SK-N-SH (cell line): Measurements from ENCODE around the gene MYOM3. TPM values are rescaled to one million over a fixed set of nuclear protein-coding genes. Genes with fewer than 3 reads are reported as not detected.

Source experiments
- CTCF ChIA-PET: fragments of 300-600, 350-600 bp; formaldehyde crosslinking; extraction: SDS; loops from one replicate; lab custom pipeline; 2021; lab: Yijun Ruan, JAX
- POLR2A ChIA-PET: fragments of 350-600 bp; sonication (Branson Sonifier 250); formaldehyde crosslinking; extraction: SDS; loops from one replicate; lab custom pipeline; 2020; ENCODE audit warnings: antibody characterized with exemption, inconsistent platforms; lab: Yijun Ruan, JAX
- DNase-seq: peaks from one replicate; pipeline ENCODE4 v3.0.0; 2012
- H2AFZ ChIP-seq: fragments of 200-600 bp; sonication (generic); 2 replicates; pipeline ENCODE4 v1.8.1; 2016; ENCODE audit warnings: antibody characterized with exemption, mild to moderate bottlenecking, low read depth
- H3F3A ChIP-seq: fragments of 200-600 bp; sonication (generic); replicated peaks from 2 replicates; pipeline ENCODE3; 2016; ENCODE audit warnings: antibody characterized with exemption, mild to moderate bottlenecking; ENCODE audit not compliant: insufficient read depth
- H3K27ac ChIP-seq, 2 experiments: fragments of 200-500 bp in 1 of 2; fragments of 200-600 bp in 1 of 2; sonication (Bioruptor generic) in 1 of 2; sonication (generic), shearing (Covaris generic) in 1 of 2; 2 replicates each; pipeline versions ENCODE4 v1.5.1 to v1.6.1; 2014 to 2016; ENCODE audit warnings: low read depth in 2 of 2, inconsistent platforms in 1 of 2, low read length in 1 of 2, mild to moderate bottlenecking in 1 of 2, mixed read lengths in 1 of 2
- H3K27me3 ChIP-seq: fragments of 200-600 bp; sonication (generic), shearing (Covaris generic); 2 replicates; pipeline ENCODE4 v1.6.1; 2016; ENCODE audit warnings: mixed run types; ENCODE audit not compliant: insufficient read depth
- H3K36me3 ChIP-seq, 2 experiments: fragments of 200-500 bp in 1 of 2; fragments of 200-600 bp in 1 of 2; sonication (Bioruptor generic) in 1 of 2; sonication (generic) in 1 of 2; replicated peaks in 1 of 2; 2 replicates each; pipeline versions ENCODE3 to v1.5.1; 2014 to 2016; ENCODE audit warnings: low read length in 1 of 2, mild to moderate bottlenecking in 1 of 2; ENCODE audit not compliant: insufficient read depth in 2 of 2, control insufficient read depth in 1 of 2
- H3K4me1 ChIP-seq, 2 experiments: fragments of 200-500 bp in 1 of 2; fragments of 200-600 bp in 1 of 2; sonication (Bioruptor generic) in 1 of 2; sonication (generic), shearing (Covaris generic) in 1 of 2; 2 replicates each; pipeline versions ENCODE4 v1.5.1 to v1.6.1; 2014 to 2016; ENCODE audit warnings: low read depth in 1 of 2, low read length in 1 of 2, mixed run types in 1 of 2; ENCODE audit not compliant: insufficient read depth in 2 of 2, control insufficient read depth in 1 of 2
- H3K4me2 ChIP-seq: fragments of 200-600 bp; sonication (generic), shearing (Covaris generic); 2 replicates; pipeline ENCODE4 v1.6.1; 2017; ENCODE audit warnings: mixed run types
- H3K4me3 ChIP-seq, 2 experiments: fragments of 200-500 bp in 1 of 2; fragments of 200-600 bp in 1 of 2; sonication (Bioruptor generic) in 1 of 2; sonication (generic), shearing (Covaris generic) in 1 of 2; 2 replicates each; pipeline versions ENCODE4 v1.5.1 to v1.8.1; 2014 to 2016; ENCODE audit warnings: low read depth in 2 of 2, inconsistent platforms in 1 of 2, low read length in 1 of 2, mild to moderate bottlenecking in 1 of 2, mixed read lengths in 1 of 2, moderate library complexity in 1 of 2
- H3K79me2 ChIP-seq: fragments of 200-600 bp; sonication (generic); 2 replicates; pipeline ENCODE4 v1.8.1; 2017; ENCODE audit warnings: mild to moderate bottlenecking; ENCODE audit not compliant: insufficient read depth
- H3K9ac ChIP-seq: fragments of 200-600 bp; sonication (generic); 2 replicates; pipeline ENCODE4 v1.6.1; 2017; ENCODE audit warnings: mixed run types
- H3K9me2 ChIP-seq: fragments of 200-600 bp; sonication (generic); 2 replicates; pipeline ENCODE4 v1.6.1; 2017; ENCODE audit warnings: mixed run types
- H3K9me3 ChIP-seq: fragments of 200-600 bp; sonication (generic); 2 replicates; pipeline ENCODE4 v1.6.1; 2017; ENCODE audit warnings: mixed run types, mild to moderate bottlenecking, moderate library complexity
- H4K20me1 ChIP-seq: fragments of 200-600 bp; sonication (generic); 2 replicates; pipeline ENCODE4 v1.6.1; 2017; ENCODE audit warnings: mild to moderate bottlenecking, mixed run types; ENCODE audit not compliant: insufficient read depth
- CTCF ChIP-seq: fragments of 200-600 bp; sonication (generic); IDR thresholded peaks from 2 replicates; pipeline ENCODE4 v1.6.1; 2017; ENCODE audit warnings: antibody characterized with exemption, mild to moderate bottlenecking, moderate library complexity
- GABPA ChIP-seq: IDR thresholded peaks from 2 replicates; pipeline ENCODE4 v1.4.0; 2012; ENCODE audit warnings: low read depth, mild to moderate bottlenecking
- IRF3 ChIP-seq: fragments of 150-350 bp; IDR thresholded peaks from 2 replicates; pipeline ENCODE4 v1.6.1; 2016; ENCODE audit warnings: mild to moderate bottlenecking, low read depth, low read length
- MXI1 ChIP-seq: IDR thresholded peaks from 2 replicates; pipeline ENCODE4 v1.6.1; 2012; ENCODE audit warnings: mild to moderate bottlenecking, low read depth, low read length, improper control_type of control experiment
- NRF1 ChIP-seq: IDR thresholded peaks from 2 replicates; pipeline ENCODE4 v1.6.1; 2012; ENCODE audit warnings: low read depth, mild to moderate bottlenecking, low read length
- RAD21 ChIP-seq: IDR thresholded peaks from 2 replicates; pipeline ENCODE4 v1.6.1; 2012; ENCODE audit warnings: mild to moderate bottlenecking, low read length
- SMC3 ChIP-seq: IDR thresholded peaks from 2 replicates; pipeline ENCODE4 v1.6.1; 2012; ENCODE audit warnings: low read depth, low read length, improper control_type of control experiment
- TCF12 ChIP-seq: IDR thresholded peaks from 2 replicates; pipeline ENCODE4 v1.4.0; 2012
- YY1 ChIP-seq: IDR thresholded peaks from 2 replicates; pipeline ENCODE4 v1.4.0; 2012; ENCODE audit warnings: low read depth, mild to moderate bottlenecking
- ZBTB33 ChIP-seq: IDR thresholded peaks from 2 replicates; pipeline ENCODE4 v1.4.0; 2012; ENCODE audit warnings: low read depth, borderline replicate concordance
- WGBS: methylation state at CpG from one replicate; pipeline ENCODE4 v1.1.6; 2017; ENCODE audit warnings: low lambda C conversion rate; 5-methylcytosine and 5-hydroxymethylcytosine counted together
- polyA plus RNA-seq, 3 experiments: library from polyadenylated mRNA; depleted of rRNA; stranded (reverse); fragments of >200 nt; gene quantifications; 2 replicates each; pipeline ENCODE4 v1.2.3, GENCODE V29; 2012
- TF ChIP-seq, protein P1 (sequence below): IDR thresholded peaks from 2 replicates; pipeline ENCODE4 v1.4.0; 2012; ENCODE audit warnings: low read depth, borderline replicate concordance
- TF ChIP-seq, protein P2 (sequence below): IDR thresholded peaks from 2 replicates; pipeline ENCODE4 v1.6.1; 2012; ENCODE audit warnings: mild to moderate bottlenecking, low read depth, low read length, moderate library complexity
- TF ChIP-seq, protein P3 (sequence below): IDR thresholded peaks from 2 replicates; pipeline ENCODE4 v1.4.0; 2012; ENCODE audit warnings: low read depth

Gene MYOM3
- polyA plus RNA-seq (2012; rRNA removed): 0.02 and 0.05 TPM in 2 replicates
- polyA plus RNA-seq (2012; cell fraction: cytosol; rRNA removed): 0.04 and 0.05 TPM in 2 replicates
- polyA plus RNA-seq (2012; cell fraction: nucleus; rRNA removed): 0.08 TPM in 2 replicates

GRCh38 chr1:24111996-24112779, at the start of gene MYOM3:
Gene MYOM3, minus strand, starts transcription at chr1:24112135. Its CDS starts 3,499 bp downstream, at chr1:24108636.
- POLR2A ChIA-PET: interaction anchor here (1.6 kb wide), 1 partner anchor 10 kb away, joined by 7 read pairs; no protein-coding TSS in a partner anchor
- TF ChIP-seq TCF12 (no peak), SMC3 (peak; percentile 53), RAD21 (peak; percentile 67), CTCF (peak; percentile 40)
- Histone ChIP-seq H3K9me2 (no peaks in the 10 kb centered on the region), H3K4me3 (no peak within 1 kb of the TSS; a peak in 1 of 4 replicates), H3K36me3 (no peaks in the 10 kb centered on the region), H3K27ac (peak within 1 kb of the TSS in 1 of 2 experiments; percentile 94; a peak in 2 of 4 replicates), H3F3A (no peaks in the 10 kb centered on the region), H3K4me2 (no peak within 1 kb of the TSS), H3K27me3 (no peaks in the 10 kb centered on the region; the same call in 1 of the 2 replicates), H4K20me1 (no peaks in the 10 kb centered on the region), H2AFZ (no peak within 1 kb of the TSS), H3K4me1 (peaks cover 10 to 40% of the 10 kb centered on the region in 2 experiments; a peak in 2 of 4 replicates), H3K79me2 (no peaks in the 10 kb centered on the region), H3K9me3 (no peaks in the 10 kb centered on the region), H3K9ac (no peak within 1 kb of the TSS)
- 83% methylated on average over 20 of the region's 27 CpGs for WGBS
- peak; percentile 47 for DNase-seq
- CTCF ChIA-PET: interaction anchor here (0.6 to 5.3 kb wide), 10 partner anchors 9 to 722 kb away, joined by 3 to 39 read pairs (median 5); no protein-coding TSS in a partner anchor

- H3K27me3 ChIP-seq: peaks cover 18% of the 10 kb centered on the region; the same call in 1 of the 2 replicates
- no peaks in the 10 kb centered on the region for H3K9me3 ChIP-seq
- no peaks in the 10 kb centered on the region for H3K79me2 ChIP-seq
- ChIA-PET POLR2A (no interaction called here), CTCF (interaction anchor here (0.8 to 1.6 kb wide), 7 partner anchors 9 to 230 kb away, joined by 3 to 22 read pairs (median 5); no protein-coding TSS in a partner anchor)
- no peaks in the 10 kb centered on the region for H4K20me1 ChIP-seq
- H3K4me2 ChIP-seq: no peak overlapping the region
- H3K9ac ChIP-seq: no peak overlapping the region
- no peak overlapping the region for H3K27ac ChIP-seq
- no peaks in the 10 kb centered on the region for H3K36me3 ChIP-seq
- H3K9me2 ChIP-seq: no peaks in the 10 kb centered on the region
- no peak overlapping the region for H3K4me3 ChIP-seq
- 77% methylated on average over 2 of the region's 4 CpGs for WGBS
- peaks cover 0 to 11% of the 10 kb centered on the region in 2 experiments; a peak in 1 of 4 replicates for H3K4me1 ChIP-seq
- H3F3A ChIP-seq: no peaks in the 10 kb centered on the region
- no peak overlapping the region for H2AFZ ChIP-seq
- no peak for TF ChIP-seq GABPA
- TF ChIP-seq ZBTB33: no peak
- no peak for TF ChIP-seq MXI1
- TF ChIP-seq, protein P1, sequence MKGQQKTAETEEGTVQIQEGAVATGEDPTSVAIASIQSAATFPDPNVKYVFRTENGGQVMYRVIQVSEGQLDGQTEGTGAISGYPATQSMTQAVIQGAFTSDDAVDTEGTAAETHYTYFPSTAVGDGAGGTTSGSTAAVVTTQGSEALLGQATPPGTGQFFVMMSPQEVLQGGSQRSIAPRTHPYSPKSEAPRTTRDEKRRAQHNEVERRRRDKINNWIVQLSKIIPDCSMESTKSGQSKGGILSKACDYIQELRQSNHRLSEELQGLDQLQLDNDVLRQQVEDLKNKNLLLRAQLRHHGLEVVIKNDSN: no peak
- no peak for TF ChIP-seq IRF3
- TF ChIP-seq, protein P2, sequence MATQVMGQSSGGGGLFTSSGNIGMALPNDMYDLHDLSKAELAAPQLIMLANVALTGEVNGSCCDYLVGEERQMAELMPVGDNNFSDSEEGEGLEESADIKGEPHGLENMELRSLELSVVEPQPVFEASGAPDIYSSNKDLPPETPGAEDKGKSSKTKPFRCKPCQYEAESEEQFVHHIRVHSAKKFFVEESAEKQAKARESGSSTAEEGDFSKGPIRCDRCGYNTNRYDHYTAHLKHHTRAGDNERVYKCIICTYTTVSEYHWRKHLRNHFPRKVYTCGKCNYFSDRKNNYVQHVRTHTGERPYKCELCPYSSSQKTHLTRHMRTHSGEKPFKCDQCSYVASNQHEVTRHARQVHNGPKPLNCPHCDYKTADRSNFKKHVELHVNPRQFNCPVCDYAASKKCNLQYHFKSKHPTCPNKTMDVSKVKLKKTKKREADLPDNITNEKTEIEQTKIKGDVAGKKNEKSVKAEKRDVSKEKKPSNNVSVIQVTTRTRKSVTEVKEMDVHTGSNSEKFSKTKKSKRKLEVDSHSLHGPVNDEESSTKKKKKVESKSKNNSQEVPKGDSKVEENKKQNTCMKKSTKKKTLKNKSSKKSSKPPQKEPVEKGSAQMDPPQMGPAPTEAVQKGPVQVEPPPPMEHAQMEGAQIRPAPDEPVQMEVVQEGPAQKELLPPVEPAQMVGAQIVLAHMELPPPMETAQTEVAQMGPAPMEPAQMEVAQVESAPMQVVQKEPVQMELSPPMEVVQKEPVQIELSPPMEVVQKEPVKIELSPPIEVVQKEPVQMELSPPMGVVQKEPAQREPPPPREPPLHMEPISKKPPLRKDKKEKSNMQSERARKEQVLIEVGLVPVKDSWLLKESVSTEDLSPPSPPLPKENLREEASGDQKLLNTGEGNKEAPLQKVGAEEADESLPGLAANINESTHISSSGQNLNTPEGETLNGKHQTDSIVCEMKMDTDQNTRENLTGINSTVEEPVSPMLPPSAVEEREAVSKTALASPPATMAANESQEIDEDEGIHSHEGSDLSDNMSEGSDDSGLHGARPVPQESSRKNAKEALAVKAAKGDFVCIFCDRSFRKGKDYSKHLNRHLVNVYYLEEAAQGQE: no peak
- no peak for TF ChIP-seq YY1
- TF ChIP-seq, protein P3, sequence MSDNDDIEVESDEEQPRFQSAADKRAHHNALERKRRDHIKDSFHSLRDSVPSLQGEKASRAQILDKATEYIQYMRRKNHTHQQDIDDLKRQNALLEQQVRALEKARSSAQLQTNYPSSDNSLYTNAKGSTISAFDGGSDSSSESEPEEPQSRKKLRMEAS: no peak
- TF ChIP-seq NRF1: no peak
- DNase-seq: no peak
These were observed 49.3 kb upstream of the MYOM3 start for GRCh38 chr1:24161270-24161669.
